Measurements from ENCODE around the gene MARK1.
A peak's percentile ranks its signal among the peaks of the same experiment; 100 is the strongest.
"Not testable (repeated sequence)": the region's sequence is repeated elsewhere in the genome, so short reads cannot be mapped to it uniquely, and the experiment has no call there.

Gene MARK1

GRCh38 chr1:220631238-220631815 is 103.4 kb downstream of the MARK1 start:
- DNase-seq: no peak

- no peak for DNase-seq
Observed at GRCh38 chr1:220637759-220638158, 109.8 kb downstream of the MARK1 start.

DNA sequence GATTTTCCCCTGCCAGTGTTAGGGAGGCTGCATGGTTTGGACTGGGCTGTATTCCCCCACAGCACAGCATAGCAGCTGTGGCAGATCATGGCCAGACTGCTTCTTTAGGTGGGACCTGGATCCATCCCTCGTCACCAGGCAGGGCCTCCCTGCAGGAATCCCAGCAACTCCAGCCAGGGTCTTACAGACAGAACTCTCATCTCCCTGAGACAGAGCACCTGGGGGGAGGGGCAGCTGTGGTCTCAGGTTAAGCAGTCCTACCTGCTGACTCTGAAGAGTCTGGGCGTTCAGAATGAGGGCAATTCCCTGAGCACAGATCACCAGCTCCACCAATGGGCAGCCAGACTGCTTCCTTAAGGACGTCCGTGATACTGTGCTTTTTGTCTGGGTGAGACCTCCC is 114.3 kb downstream of the MARK1 start:
- DNase-seq: no peak

GRCh38 chr1:220652995-220653394 is 125.1 kb downstream of the MARK1 start:
- peak; percentile 74 for DNase-seq

DNA sequence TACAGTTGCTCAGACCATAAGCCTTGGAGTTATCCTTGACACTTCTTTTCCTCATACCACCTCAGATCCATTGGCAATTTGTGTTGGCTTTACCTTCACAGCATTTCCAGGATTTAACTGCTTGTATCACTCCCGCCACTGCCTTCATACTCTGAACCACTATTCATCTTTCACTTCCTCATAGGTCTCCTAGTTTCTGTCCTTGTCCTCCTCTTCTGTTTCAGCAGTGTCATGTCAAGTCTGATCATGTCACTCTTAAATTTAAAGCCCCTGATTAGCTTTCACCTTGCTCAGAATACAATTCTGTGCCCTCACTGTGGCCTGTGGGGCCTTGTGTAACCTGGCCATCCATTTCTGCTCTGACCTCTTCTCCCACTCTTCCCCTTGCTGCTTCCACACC is 127.6 kb downstream of the MARK1 start:
- no peak for DNase-seq

DNA sequence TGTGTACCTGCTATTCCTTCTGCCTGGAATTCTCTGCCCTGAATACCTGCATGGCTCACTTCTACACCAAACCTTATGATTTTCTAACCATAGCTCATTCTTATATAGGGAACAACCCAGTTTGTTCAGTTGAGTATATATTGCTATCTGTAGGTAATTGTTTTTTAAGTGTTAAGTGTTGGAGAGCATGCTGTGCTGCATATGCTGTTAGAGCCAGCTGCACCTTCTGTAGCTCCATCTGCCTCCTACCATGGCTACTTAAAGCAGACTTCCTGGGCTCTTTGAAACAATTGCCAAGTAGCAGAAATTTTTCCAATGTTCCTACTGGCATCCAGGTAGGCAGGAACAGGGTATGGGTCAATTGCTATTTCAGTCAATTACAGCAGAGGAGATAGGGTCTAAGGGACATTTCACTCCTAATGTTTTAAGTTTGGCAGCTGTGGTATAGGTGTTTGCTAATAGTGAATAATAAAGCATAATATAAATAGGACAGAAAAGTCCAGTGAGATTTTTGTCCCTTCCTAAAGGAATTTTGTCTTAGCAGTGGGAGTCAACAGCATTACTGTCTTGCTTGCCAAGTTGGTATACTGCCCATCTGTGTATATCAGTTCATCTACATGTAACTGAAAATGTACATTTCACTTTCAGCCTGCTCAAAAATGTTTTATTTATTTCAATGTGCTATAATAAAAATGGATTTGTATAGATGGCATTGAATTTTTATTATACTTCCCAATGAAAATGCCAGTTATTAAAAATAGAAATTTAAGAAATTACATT is 128.2 kb downstream of the MARK1 start:
- DNase-seq: no peak

DNA sequence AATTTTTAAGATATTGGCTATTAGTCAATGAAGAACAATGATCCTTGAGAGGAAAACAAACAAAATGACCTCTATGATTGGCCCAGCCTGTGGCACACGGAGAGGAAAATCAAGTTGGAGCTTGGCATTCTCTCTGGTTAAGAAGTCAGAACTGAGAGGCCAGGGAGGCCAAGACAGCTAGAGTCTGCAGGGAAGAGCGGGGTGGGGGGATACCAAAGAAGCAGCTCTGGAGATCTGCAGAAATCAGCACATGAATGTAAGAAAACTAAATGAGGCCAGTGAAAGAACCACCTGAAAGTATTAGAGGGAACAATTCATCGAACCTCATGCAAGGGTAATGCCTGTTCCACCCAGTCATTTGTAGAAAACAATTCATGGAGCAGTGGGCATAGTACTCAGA is 138.4 kb downstream of the MARK1 start:
- DNase-seq: no peak

DNA sequence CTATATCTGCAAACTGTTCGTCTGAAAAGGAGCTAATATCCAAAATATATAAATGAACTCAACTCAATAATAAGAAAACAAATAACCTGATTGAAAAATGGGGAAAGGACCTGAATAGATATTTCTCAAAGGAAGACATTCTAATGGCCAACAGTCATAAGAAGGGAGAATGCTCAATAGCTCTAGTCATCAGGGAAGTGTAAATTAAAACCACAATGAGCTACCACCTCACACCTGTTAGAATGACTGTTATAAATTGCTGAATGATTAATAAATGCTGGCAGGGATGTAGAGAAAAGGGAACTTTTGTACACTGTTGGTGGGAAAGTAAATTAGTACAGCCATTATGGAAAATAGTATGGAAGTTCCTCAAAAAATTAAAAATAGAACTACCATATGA is 141.1 kb downstream of the MARK1 start:
- no peak for DNase-seq

GRCh38 chr1:220670365-220670764 is 142.4 kb downstream of the MARK1 start:
- DNase-seq: no peak

DNA sequence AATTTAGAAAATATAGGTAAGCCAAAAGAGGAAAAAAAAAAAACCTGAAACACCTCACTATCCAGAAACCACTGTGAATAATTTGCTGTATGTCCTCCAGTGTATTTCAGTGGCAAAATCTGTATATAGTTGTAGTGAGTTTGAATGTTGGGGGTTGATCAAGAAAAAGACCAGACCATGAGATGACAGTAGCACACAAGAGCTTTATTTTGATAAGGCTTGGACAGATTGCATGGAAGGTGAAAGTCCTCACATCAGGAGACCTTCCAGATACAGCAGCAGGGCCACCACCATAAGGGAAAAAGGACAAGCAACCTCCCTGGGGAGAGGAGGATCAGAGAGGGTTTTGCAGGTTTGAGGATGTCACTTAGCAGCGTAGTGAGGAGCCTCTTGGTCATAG is 146.0 kb downstream of the MARK1 start:
- no peak for DNase-seq

DNA sequence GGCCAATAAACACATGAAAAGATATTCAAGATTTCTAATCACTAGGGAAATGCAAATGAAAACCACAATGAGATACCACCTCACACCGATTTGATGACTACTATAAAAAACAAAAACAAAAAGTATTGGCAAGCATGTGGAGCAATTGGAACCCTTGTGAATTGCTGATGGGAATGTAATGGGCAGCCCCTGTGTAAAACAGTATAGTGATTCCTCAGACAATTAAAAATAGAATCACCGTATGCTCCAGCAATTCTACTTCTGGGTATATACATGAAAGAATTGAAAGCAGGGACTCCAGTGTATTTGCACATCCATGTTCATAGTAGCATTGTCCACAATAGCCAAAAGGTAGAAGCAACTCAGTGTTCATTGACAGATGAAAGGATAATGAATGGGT is 149.3 kb downstream of the MARK1 start:
- DNase-seq: no peak

GRCh38 chr1:220680085-220680687 is 152.2 kb downstream of the MARK1 start:
- peak; percentile 30 for DNase-seq

DNA sequence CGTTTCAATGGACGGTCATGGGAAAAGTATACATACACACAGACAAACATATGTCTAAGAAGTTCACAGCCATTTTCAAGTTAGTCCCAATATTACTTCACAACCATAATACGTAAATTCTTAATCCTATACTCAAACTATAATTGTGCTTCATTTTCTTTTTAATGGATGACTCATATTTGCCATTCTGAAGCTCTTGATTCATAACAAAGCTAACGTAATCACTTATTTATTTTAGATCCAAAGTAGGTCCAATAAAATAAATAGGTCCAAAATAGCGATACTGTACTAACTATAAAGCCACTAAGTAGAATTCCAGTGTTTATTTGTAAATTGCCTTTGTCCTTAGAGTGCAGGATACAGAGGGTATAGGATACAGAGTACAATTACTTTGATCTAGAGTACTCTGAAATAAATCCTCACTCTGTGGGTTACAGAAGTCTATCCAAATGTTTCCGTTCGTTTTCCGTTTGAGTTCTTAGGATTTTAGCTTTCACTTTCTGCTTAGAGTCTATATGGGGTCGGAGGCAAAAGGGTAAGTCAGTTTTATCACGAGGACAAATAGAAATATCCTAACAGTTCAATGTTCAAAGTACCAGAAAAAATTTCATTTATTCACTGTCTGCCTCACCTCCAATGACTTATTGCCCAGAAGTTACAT is 153.4 kb downstream of the MARK1 start:
- DNase-seq: no peak

DNA sequence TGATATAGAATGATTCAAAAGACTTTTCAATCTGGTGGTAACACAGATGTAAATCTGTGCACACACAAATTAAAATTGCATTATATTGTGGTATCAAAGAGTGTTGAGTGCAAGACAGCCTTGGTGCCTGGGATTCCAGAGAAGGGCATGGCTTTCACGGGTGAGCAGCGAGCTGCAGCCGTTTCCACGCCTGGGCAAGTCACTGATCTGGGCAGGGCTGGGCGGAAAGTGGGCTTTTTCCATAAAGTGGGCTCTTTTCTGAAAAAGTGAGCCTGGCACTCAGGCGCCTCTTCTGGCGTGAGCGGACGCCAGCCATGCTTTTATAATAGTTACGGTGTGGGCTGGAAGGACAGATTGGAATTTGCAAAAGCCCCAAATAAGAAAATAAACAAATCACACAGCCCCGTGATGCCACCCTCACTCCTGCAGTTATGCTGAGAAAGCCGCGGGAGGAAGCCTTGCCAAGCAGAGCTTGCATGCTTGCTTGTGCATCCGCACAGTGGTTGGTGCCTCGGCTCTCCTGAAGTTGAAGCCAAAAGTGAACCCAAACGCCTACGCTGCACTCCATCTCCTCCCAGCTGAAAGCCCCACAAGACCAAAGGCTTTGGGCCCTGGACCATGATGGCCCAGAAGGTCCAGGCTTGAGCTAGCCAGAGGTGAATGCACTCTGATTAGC is 155.1 kb downstream of the MARK1 start:
- DNase-seq: no peak

- DNase-seq: not testable (repeated sequence)
Observed at GRCh38 chr1:220683716-220684115, 155.8 kb downstream of the MARK1 start.

DNA sequence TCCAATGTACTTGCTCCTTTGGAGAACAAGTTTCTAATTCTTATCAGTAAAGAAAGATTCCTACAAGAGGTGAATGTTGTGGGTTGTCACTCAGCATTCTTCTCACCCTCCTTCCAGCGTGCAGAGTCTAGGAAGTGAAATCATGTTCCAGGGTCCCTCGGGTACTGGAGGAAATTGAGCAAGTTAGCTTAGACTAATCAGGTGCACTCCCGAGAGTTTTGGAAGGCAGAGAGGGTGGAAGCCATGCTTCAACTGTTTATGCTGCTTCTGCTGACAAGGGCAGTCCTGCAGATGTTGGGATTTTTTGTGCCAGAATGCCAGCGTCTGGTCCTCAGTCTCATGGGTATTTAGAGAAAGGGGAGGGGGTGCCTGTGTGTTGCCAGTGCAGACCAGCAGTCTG is 157.0 kb downstream of the MARK1 start:
- DNase-seq: no peak

DNA sequence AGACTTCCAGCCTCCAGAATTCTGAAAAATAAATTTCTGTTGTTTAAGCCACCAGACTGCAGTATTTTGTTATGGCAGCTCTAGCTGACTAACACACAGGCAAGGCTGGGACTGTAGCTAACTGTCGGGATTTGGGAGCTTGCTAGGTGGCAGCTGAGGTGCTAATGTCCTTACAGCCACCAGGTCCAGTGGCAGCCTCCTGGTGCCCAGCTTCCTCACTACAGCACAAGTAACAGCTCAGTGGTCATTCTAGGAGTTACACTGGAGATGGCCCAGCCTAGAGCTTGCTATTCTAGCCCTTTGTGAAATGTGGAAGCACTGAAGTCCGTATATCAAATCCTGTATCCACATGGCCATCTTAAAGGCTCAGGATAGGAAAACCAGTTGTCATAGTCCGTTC is 157.9 kb downstream of the MARK1 start:
- no peak for DNase-seq

DNA sequence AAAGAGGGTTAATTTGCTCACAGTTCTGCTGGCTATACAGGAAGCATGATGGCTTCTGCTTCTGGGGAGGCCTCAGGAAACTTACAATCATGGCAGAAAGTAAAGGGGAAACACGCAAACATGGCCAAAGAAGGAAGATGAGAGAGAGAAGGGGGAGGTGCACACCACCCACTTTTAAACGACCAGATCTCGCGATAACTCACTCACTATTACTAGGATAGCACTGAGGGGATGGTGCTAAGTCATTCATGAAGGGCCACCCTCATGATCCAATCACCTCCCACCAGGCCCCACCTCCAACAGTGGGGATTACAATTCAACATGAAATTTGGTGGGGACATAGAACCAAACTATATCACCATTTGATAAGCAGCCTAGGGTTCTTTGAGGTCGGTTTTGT is 159.9 kb downstream of the MARK1 start:
- DNase-seq: no peak

GRCh38 chr1:220689666-220690065 is 161.7 kb downstream of the MARK1 start:
- DNase-seq: no peak

DNA sequence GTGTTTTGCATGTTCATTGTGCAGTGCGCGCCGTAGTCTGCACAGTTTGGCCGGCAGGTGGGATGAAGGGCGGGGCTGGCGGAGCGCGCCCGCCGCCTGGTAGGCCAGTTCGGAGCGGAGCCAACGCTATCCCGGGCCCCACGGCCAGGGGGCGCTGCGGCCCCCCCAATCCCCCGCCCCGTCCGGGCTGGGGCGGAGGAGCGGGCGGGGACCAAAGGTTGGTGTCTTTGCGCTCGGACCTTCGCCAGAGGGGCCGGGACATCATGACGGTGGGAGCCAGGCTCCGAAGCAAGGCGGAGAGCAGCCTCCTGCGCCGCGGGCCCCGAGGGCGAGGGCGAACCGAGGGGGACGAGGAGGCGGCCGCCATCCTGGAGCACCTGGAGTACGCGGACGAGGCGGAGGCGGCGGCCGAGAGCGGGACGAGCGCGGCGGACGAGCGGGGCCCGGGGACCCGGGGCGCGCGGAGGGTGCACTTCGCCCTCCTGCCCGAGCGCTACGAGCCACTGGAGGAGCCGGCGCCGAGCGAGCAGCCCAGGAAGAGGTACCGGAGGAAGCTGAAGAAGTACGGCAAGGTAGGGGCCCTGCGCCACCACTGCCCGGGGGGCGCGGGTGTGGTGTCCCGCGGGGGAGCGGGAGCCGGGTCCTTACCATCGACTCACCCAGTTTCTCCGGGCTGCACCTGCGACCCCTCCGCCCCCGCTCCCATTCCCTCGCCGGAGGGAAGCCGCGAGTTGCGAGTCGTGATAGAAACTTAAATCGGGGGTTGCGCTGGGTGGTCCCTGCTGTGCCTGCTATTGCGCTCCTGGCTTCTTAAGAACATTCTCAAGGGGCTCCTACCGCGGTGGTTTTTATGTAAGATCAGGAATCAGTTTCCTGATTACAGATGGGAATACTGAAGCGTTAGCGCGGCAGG is 162.5 kb downstream of the MARK1 start, which contains the start of gene C1orf115:
Gene C1orf115 (plus strand): TSS at position 224 of the 913 bp plus-strand sequence. CDS start 40 bp downstream, at position 264.
- peak; percentile 45 for DNase-seq

- DNase-seq: no peak
Observed at GRCh38 chr1:220691053-220691684, 163.2 kb downstream of the MARK1 start.

Data from NCI-H446 treated with DMSO at 0.1 percent for 48 hours (cell line).